ENCODE measurements around the gene ANKRD22. TPM values are rescaled to one million over a fixed set of nuclear protein-coding genes. Genes with fewer than 3 reads are reported as not detected.

The ANKRD22 gene
- total and polyA plus RNA-seq, 9 of the 15 experiments (the other 6 are each of a cell fraction or from before 2014, with no cell fraction given) = not detected

GRCh38 chr10:88895250-88895649 is 43.6 kb upstream of the ANKRD22 start (continued):
- TF ChIP-seq, protein P1, sequence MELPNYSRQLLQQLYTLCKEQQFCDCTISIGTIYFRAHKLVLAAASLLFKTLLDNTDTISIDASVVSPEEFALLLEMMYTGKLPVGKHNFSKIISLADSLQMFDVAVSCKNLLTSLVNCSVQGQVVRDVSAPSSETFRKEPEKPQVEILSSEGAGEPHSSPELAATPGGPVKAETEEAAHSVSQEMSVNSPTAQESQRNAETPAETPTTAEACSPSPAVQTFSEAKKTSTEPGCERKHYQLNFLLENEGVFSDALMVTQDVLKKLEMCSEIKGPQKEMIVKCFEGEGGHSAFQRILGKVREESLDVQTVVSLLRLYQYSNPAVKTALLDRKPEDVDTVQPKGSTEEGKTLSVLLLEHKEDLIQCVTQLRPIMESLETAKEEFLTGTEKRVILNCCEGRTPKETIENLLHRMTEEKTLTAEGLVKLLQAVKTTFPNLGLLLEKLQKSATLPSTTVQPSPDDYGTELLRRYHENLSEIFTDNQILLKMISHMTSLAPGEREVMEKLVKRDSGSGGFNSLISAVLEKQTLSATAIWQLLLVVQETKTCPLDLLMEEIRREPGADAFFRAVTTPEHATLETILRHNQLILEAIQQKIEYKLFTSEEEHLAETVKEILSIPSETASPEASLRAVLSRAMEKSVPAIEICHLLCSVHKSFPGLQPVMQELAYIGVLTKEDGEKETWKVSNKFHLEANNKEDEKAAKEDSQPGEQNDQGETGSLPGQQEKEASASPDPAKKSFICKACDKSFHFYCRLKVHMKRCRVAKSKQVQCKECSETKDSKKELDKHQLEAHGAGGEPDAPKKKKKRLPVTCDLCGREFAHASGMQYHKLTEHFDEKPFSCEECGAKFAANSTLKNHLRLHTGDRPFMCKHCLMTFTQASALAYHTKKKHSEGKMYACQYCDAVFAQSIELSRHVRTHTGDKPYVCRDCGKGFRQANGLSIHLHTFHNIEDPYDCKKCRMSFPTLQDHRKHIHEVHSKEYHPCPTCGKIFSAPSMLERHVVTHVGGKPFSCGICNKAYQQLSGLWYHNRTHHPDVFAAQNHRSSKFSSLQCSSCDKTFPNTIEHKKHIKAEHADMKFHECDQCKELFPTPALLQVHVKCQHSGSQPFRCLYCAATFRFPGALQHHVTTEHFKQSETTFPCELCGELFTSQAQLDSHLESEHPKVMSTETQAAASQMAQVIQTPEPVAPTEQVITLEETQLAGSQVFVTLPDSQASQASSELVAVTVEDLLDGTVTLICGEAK (IDR thresholded peaks at IDR 0.05) = no peak
- TF ChIP-seq, protein P1 (CRISPR knock-in tag; IDR thresholded peaks at IDR 0.05) = no peak
- TF ChIP-seq, protein P2, sequence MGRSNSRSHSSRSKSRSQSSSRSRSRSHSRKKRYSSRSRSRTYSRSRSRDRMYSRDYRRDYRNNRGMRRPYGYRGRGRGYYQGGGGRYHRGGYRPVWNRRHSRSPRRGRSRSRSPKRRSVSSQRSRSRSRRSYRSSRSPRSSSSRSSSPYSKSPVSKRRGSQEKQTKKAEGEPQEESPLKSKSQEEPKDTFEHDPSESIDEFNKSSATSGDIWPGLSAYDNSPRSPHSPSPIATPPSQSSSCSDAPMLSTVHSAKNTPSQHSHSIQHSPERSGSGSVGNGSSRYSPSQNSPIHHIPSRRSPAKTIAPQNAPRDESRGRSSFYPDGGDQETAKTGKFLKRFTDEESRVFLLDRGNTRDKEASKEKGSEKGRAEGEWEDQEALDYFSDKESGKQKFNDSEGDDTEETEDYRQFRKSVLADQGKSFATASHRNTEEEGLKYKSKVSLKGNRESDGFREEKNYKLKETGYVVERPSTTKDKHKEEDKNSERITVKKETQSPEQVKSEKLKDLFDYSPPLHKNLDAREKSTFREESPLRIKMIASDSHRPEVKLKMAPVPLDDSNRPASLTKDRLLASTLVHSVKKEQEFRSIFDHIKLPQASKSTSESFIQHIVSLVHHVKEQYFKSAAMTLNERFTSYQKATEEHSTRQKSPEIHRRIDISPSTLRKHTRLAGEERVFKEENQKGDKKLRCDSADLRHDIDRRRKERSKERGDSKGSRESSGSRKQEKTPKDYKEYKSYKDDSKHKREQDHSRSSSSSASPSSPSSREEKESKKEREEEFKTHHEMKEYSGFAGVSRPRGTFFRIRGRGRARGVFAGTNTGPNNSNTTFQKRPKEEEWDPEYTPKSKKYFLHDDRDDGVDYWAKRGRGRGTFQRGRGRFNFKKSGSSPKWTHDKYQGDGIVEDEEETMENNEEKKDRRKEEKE (IDR thresholded peaks at IDR 0.05; ENCODE audit: borderline replicate concordance in 1 of 2, control insufficient read depth in 1 of 2, low read depth in 2 of 2, low read length in 1 of 2) = no peak
- TF ChIP-seq ZBTB17 (CRISPR knock-in tag; IDR thresholded peaks at IDR 0.05) = no peak
- TF ChIP-seq CHAMP1 (IDR thresholded peaks at IDR 0.05) = no peak
- TF ChIP-seq SMARCC2 (IDR thresholded peaks at IDR 0.05; ENCODE audit: low read depth) = no peak
- TF ChIP-seq JUN (IDR thresholded peaks at IDR 0.05; ENCODE audit: borderline replicate concordance, low read depth, low read length) = no peak
- no peak for TF ChIP-seq JUN (CRISPR knock-in tag; IDR thresholded peaks at IDR 0.05; ENCODE audit: borderline replicate concordance)
- no peak for TF ChIP-seq ZNF384 (IDR thresholded peaks at IDR 0.05; ENCODE audit: low read depth, low read length)
- TF ChIP-seq HDGF (IDR thresholded peaks at IDR 0.05) = no peak
- no peak for TF ChIP-seq FUS (optimal IDR thresholded peaks at IDR 0.05; ENCODE audit: low read depth, low read length)
- TF ChIP-seq CSDE1 (IDR thresholded peaks at IDR 0.05) = no peak
- no peak for TF ChIP-seq SMAD1 (IDR thresholded peaks at IDR 0.05; ENCODE audit: low read depth, low read length, partially characterized antibody)
- TF ChIP-seq NCOA1 (IDR thresholded peaks at IDR 0.05; ENCODE audit: low read depth) = no peak

All from K562 (cell line).